BJ (cell line): ENCODE measurements around the gene PLEKHA3. TPM values are rescaled to one million over a fixed set of nuclear protein-coding genes. Genes with fewer than 3 reads are reported as not detected.

ENCODE experiments used
- CTCF ChIA-PET: fragments of 350-600 bp; formaldehyde crosslinking; extraction: SDS; loops from one replicate; lab custom pipeline; 2021; ENCODE audit warnings: antibody characterized with exemption, inconsistent platforms; lab: Yijun Ruan, JAX
- POLR2A ChIA-PET: fragments of 300-600 bp; sonication (Branson Sonifier 250); formaldehyde crosslinking; extraction: SDS; loops from one replicate; lab custom pipeline; 2021; ENCODE audit warnings: antibody characterized with exemption; lab: Charles Lee
- DNase-seq: peaks from one replicate; pipeline ENCODE4 v3.0.0-alpha.2; 2011; ENCODE audit warnings: low read depth
- H3K27me3 ChIP-seq: 2 replicates; pipeline ENCODE4 v1.6.0; 2011; ENCODE audit warnings: low read length; ENCODE audit not compliant: control insufficient read depth, insufficient read depth
- H3K36me3 ChIP-seq: 2 replicates; pipeline ENCODE4 v1.5.1; 2011; ENCODE audit warnings: low read length; ENCODE audit not compliant: control insufficient read depth, insufficient read depth
- H3K4me3 ChIP-seq: 2 replicates; pipeline ENCODE4 v1.5.1; 2011; ENCODE audit warnings: low read depth, mild to moderate bottlenecking, control low read depth, low read length
- polyA plus RNA-seq: library from polyadenylated mRNA; depleted of rRNA; stranded (reverse); fragments of >200 nt; gene quantifications from 2 replicates; pipeline ENCODE4 v1.2.3, GENCODE V29; 2011; rRNA removed
- TF ChIP-seq, protein P1 (sequence below): IDR thresholded peaks from 2 replicates; pipeline ENCODE4 v1.5.1; 2011; ENCODE audit warnings: low read depth, mild to moderate bottlenecking, control low read depth, inconsistent platforms, low read length, moderate library complexity; ENCODE audit not compliant: insufficient read depth

The PLEKHA3 gene
- polyA plus RNA-seq, 1 experiment: 10.0 TPM

DNA sequence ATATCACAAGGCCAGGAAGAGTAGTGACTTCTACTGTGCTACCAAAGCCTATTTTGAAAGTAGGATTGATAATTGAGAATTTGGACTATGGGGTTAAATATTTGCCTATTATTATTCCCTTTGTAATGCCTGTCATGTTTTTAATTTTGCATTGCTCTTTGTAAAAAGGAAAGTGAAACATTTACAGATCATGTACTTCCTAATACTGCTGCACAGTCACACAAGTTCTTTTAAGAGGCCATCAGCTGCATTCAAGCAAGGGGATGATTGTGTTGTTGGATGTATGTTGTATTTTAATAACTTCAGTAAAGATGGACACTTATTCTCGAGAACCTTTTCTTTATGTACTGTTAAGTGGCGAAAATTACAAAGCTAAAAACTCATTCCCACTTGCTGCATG, 70.1 kb downstream of the PLEKHA3 start:
- no peak overlapping the region for H3K4me3 ChIP-seq
- POLR2A ChIA-PET: no interaction called here
- CTCF ChIA-PET: no interaction called here

DNA sequence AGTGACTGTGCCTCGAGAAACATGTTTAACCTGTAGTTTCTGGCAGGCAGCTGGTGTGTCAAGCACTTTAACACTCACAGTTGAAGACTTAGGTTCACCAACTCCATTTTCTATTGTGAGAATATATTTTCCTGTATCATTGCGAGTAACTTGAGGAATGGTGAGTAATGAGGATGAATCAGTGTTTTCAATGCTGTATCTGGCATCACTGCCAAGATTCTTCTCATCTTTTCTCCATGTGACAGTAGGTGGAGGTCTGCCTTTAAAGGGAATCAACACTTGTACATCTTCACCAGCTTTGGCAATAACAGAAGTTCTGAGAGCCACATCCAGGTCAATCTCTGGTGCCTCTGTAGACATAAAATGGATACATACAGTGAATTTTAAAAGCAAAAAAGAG, 72.8 kb downstream of the PLEKHA3 start:
- POLR2A ChIA-PET: no interaction called here
- DNase-seq: peak; percentile 79
- H3K36me3 ChIP-seq: no peaks in the 10 kb centered on the region
- CTCF ChIA-PET: interaction anchor here (0.8 kb wide), 1 partner anchor 148 kb away, joined by 3 read pairs; no protein-coding TSS in a partner anchor
- H3K27me3 ChIP-seq: no peaks in the 10 kb centered on the region
- no peak overlapping the region for H3K4me3 ChIP-seq
- TF ChIP-seq, protein P1, sequence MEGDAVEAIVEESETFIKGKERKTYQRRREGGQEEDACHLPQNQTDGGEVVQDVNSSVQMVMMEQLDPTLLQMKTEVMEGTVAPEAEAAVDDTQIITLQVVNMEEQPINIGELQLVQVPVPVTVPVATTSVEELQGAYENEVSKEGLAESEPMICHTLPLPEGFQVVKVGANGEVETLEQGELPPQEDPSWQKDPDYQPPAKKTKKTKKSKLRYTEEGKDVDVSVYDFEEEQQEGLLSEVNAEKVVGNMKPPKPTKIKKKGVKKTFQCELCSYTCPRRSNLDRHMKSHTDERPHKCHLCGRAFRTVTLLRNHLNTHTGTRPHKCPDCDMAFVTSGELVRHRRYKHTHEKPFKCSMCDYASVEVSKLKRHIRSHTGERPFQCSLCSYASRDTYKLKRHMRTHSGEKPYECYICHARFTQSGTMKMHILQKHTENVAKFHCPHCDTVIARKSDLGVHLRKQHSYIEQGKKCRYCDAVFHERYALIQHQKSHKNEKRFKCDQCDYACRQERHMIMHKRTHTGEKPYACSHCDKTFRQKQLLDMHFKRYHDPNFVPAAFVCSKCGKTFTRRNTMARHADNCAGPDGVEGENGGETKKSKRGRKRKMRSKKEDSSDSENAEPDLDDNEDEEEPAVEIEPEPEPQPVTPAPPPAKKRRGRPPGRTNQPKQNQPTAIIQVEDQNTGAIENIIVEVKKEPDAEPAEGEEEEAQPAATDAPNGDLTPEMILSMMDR: no peak

More for the DNA sequence above, 70.1 kb downstream of the PLEKHA3 start:
- no peaks in the 10 kb centered on the region for H3K27me3 ChIP-seq
- TF ChIP-seq, protein P1: no peak
- no peaks in the 10 kb centered on the region for H3K36me3 ChIP-seq
- DNase-seq: no peak

Other genes starting within 250 kb of the PLEKHA3 start
- gene PRKRA, start 29.3 kb upstream of the PLEKHA3 start, polyA plus RNA-seq: 30.4 and 51.6 TPM in 2 replicates
- gene PJVK, start 29.1 kb upstream of the PLEKHA3 start, polyA plus RNA-seq: 1.5 and 2.8 TPM in 2 replicates
- gene FKBP7, start 1.9 kb upstream of the PLEKHA3 start, polyA plus RNA-seq: 32.4 and 59.2 TPM in 2 replicates